GM19467 (cell line): Measurements from ENCODE around the gene TSPOAP1.
"Not testable (repeated sequence)": the region's sequence is repeated elsewhere in the genome, so short reads cannot be mapped to it uniquely, and the experiment has no call there.

ENCODE experiments used
- ATAC-seq: cut with Tn5 transposase; IDR thresholded peaks from one replicate; pipeline ENCODE4 v1.9.1; 2021; ENCODE audit warnings: mild to moderate bottlenecking, moderate library complexity; ENCODE audit not compliant: unreplicated experiment

The TSPOAP1 gene

DNA sequence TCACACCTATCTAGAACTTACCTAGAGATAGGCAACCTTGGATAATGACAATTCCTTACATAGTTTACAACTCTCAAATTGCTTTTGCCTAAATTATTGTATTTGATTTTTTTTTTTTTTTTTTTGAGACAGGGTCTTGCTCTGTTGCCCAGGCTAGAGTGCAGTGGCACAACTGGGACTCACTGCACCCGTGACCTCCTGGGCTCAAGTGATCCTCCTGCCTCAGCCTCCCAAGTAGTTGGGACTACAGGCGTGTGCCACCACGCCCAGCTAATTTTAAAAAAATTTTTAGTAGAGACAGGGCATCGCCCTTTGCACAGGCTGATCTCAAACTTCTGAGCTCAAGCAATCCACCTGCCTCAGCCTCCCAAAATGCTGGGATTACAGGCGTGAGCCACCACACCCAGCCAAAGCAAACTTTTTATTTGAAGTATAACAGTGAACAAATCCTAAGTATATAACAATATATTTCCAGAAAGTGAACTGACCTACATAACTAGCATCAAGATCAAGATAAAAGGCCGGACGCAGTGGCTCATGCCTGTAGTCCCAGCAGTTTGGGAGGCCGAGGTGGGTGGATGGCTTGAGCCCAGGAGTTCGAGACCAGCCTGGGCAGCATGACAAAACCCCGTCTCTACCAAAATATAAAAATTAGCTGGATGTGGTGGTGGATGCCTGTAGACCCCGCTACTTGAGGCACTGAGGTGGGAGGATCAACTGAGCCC lies 12.7 kb upstream of the TSPOAP1 start:
- not testable (repeated sequence) for ATAC-seq

DNA sequence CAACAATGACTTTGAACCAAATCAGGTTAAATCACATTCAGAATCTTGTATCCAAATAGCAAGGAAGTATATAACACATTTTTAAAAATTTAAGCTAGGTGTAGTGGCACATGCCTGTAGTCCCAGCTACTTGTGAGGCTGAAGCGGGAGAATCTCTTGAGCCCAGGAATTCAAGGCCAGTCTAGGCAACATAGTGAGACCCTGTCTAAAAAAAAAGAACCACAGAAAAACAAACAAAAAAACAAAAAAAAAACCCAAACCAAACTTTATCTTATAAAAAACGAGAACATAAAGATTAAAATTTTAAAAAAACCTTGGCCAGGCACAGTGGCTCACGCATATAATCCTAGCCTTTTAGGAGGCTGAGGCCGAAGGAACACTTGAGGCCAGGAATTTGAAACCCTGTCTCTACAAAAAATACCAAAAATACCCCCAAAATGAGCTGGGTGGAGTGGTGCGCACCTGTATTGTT lies 11.8 kb upstream of the TSPOAP1 start:
- no peak for ATAC-seq

DNA sequence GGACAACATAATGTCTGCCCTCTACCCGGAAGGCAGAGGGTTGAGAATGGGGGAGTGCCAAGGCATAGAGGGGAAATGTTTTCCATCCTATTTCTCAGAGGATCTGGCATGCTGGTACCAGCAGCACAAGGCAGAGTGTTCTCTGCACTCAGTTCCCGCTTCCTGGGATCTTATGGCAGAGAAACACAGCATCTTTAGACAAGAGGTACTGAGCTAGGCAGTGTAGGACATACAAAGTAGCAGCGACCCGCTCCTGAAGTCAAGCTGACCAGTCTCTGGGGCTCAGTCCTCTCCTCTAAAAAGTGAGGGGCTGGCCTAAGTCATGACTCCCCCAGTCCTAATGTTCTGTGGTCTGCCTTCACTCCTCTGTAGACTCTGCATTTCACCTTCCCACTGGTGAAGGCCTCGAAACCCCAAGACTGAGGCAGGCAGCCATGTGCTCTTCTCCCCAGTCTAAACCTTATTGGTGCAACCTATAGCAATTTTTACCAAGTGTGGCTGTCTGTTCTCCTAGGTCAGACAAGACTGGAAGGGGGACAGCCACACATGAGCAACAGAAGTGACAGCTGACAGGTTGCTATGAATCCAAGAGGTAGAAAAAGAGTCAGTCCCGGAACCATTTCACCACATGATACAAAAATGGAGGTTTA lies 11.3 kb upstream of the TSPOAP1 start:
- no peak for ATAC-seq

DNA sequence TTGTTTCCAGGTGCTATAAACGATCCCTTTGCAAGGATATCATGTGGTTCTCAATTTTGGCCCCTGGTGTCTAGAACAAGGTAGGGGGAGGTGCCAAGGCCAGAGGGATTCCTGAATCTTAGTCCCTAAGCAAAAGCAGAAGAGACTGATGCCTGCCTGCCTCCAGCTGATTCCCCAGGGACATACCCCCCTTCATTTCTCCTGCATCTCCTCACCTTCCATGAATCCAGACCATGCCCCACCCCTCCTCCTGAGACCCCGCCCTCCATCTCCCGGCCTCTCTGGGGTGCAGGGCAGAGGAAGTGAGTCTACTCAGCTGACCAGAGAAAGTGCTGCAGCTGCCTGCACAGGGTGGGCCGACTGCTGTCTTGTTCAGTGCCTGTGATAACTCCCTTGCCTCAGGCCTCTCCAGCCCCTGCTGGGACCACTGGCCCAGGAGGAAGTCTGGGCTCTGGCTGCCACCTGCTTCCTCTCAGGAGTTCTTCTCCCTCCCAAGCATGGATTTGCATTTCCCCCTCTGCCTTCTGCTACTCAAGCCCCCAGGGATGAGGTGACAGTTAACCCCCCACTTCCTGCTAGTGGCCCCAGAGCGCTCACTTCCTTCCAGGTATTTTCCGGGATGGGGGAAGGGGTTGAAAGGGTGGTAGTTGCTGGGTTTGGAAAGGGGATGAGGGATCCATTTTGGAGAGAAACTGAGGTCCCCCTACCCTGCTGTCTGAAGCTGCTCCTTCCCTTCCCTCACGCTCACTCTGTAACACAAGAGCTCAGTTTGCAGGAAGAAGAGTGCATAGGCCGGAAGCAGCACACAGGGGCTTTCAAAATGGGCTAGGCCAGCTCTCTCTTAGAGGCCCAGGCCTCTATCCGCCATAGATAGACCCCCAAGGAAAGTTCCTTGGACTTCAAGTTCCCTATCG lies 10.5 kb upstream of the TSPOAP1 start:
- ATAC-seq, result no peak

DNA sequence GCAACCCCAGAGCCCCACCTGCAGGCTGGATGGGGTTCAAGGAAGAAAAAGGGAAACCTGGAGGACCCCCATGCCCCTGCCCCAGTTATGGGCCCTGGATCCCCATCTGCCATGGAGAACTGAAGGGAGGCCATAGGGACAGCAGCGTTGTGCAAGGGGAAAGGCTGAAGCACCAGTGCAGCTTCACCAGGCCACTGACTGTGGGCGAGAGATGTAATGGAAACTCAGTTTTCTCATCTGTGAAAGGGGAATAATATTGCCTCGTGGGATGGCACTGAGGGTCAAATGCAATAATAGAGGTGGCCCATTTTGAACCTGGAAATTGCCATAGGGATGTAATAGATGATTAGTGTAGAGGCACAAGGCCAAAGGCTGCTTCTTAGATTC lies 9.9 kb upstream of the TSPOAP1 start:
- ATAC-seq, result peak; percentile 0

DNA sequence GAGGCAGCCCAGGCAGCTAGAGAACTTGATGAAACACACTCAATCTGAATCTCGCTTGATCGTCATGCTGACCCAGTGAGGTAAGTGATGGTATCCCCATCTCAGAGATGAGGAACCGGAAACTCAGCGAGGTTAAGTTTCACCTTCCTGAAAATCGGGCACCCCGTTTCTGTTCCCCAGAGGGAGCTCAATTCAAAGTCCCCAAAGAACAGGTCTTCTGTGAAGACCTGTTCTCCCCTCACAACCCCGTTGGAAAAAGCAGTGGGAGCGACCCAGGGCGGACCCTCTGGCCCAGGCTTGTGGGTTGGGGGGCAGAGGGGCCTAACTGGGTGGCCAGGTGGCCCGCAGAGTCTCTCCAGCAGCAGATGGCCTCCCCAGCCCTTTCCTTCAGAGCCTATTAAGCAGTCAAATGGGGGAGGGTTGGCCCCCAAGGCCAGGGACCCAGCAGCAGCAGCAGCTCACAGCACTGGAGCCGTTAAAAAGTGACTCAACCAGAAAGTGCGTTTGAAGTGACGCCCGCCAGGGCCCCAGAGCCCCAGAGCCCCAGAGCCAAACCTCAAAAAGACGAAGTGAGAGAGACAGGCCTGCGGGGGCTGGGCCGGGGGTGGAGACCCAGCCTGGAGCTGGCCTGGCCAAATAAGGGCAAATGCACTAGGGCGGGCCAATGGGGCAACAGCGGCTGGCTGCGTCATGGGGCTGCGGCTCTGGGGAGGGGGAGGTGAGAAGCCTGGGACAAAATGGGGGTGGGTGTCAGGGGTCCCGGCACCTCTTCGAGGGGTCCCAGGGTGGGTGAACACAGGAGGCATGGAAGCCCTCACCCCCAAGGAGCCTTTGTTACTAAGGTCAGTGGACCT lies 9.2 kb upstream of the TSPOAP1 start:
- ATAC-seq, result peak; percentile 60

DNA sequence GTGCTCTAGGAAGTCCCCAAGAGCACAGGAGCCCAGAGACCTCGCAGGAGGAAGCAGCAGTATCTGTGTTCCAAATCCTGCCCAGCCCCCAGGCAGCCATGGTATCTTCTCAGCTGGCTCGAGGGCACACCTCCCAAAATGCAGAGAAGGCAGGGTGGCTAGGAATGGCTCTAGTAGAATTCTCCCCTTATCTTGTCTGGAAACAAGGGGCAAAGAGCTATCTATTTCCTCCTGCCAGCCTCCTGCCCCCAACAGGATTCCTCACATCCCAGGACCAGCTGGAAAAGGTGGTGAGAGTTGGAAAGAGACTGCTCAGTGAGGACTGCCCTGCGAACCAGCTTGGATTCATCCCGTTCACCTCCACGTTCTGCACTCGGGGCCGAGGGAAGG lies 8.6 kb upstream of the TSPOAP1 start:
- ATAC-seq, result no peak

DNA sequence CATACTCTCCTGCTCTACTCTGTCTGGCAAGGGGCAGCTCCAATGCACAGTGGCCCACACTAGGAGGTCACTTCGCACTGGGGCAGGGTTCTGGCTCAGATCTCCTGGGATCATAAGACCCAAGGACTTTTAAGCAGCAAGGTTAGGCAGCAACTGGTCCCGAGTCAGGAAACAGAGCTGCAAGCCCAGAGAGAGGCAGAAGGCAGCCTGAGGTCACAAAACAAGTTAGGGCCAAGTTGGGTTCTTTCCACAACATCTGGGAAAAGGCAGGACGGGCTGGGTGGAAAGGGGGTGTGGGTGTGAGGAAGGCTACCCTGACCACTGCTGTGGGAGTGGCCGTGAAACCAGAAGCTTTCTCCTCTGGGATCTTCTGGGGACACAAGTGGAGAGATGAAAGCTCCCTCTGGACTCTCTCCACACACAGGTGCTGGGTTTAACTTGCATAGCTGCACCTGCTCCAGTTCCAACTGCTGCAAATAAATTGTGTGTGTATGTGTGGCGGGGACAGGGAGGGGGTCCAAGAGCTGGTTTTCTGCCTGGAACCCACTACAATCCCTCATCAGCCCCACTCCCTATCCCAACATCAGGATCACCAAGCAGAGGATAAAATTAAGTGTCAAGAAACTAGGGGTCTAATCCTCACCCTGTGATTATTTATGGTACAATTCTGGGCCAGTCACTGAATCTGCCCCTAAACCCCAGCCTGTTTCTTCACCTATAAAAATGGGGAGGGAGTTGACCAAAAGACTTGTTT lies 8.0 kb upstream of the TSPOAP1 start:
- ATAC-seq, result no peak

DNA sequence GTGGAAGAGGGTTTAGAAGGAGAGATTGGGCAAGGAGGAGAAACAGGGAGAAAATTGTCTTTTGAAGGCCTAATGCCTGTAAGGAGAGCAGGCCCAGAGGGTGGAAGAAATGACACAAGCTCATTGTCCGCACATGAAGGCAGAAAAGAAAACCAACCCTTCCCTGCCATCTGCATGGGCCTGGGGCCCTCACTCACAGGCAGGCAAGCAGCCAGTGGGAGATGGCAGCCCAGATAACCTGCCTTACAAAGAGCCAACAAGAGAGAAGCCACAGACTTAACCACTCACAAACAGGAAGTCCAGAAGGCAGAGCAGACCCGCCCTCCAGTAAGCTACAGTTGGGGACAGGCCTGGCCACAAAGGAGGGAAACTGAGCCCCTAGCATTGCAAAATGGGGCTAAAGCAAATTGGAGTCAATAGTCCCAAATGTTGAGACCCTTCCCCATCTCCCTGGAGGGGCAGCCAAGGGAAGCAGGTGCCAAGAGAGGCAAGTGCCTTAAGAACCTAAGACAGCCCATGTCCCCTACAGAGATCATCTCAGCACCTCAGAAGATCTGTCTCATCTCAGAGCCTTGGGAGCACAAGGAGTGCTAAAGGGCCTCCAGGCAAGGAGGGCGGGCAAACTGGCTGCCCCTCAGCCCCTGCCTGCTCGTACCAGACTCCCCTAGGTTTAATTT lies 7.3 kb upstream of the TSPOAP1 start:
- ATAC-seq, result no peak

DNA sequence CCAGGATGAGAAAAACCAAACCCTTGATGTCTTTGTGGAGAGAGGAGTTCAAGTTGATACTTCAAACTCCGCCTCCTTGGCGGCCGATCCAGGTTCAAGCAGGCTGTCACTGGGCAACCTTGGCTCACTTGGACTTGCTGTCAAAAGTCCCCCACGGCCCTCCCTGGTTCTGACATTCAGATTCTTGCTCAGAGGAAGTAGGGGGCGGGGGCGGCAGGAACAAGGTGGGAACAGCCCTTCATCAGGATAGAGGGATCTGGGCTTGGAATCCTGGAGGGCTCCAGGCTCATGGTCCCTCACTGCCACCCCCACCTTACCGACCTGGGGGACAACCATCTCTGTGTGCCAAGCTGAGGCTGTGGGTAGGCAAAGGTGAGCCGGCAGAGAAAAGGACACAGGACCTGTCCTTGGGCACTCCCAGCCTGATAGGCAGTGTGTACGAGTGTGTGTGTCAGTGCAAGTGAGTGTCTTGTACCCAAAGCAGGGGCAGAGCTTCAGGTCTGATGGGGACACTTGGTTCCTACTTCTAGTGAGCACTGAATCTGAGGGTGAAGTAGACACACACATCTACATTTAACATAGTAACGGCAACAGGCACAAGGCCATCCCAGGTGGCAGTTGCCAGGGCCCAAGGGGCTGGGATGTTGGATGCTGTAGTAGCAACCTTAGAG lies 6.6 kb upstream of the TSPOAP1 start:
- no peak for ATAC-seq

DNA sequence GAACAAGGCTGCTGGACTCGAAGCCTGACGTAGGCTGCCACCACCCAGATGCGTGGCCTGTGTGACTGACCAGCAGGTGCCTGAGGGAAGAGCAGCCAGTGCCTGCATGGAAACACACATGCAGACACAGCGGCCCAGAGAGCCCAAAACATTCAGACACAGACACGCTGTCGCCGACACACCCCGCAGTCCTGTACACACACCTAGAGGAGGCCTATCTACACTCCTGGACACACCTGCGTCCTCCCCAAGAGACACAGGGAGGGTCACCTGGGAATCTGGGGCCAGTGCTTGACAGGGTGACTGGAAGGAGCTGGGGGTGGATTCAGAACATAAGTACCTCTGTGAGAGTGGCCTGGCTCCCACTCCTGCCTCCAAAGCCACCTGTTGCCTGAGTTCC lies 6.1 kb upstream of the TSPOAP1 start:
- no peak for ATAC-seq

DNA sequence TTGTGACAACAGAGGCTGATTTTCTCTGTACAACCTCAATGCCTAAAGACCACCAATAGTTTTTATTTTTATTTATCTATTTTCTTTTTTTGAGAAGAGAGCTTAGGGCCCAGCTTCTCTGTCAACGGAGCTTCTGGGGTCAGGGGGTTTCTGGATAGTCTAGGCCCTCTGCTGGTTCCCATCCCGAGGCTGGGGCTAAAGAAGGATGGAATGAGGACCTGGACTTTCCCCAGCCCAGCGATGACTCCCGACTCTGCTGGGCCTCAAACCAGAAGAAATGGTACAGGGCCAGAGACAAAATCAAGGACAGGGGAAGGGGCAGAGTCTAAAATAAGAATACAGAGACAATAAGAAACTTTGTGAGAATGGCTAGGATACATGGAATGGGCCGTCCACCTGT lies 5.7 kb upstream of the TSPOAP1 start:
- no peak for ATAC-seq

DNA sequence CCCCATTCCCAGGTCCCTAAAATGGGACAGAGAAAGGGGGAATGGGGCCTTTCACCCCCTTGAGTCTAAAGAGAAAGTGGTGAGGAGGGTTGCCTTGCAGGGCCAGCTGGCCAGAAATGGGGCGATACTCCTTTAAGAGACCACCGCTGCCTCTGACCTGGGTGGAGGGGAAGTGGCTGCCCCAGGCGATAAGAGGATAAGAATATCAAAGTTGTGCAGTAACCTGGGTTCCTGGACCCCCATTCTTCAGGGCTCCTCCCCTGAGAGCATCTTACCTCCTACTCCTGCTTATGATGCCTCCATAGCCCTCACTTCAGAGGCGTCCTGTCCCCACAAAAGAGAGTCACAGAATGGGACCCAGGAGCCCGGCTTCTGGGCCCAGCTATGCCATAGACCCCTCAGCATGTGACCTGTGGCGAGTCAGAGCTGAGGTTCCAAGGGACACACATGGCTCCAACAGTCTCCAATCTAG lies 5.2 kb upstream of the TSPOAP1 start:
- no peak for ATAC-seq

DNA sequence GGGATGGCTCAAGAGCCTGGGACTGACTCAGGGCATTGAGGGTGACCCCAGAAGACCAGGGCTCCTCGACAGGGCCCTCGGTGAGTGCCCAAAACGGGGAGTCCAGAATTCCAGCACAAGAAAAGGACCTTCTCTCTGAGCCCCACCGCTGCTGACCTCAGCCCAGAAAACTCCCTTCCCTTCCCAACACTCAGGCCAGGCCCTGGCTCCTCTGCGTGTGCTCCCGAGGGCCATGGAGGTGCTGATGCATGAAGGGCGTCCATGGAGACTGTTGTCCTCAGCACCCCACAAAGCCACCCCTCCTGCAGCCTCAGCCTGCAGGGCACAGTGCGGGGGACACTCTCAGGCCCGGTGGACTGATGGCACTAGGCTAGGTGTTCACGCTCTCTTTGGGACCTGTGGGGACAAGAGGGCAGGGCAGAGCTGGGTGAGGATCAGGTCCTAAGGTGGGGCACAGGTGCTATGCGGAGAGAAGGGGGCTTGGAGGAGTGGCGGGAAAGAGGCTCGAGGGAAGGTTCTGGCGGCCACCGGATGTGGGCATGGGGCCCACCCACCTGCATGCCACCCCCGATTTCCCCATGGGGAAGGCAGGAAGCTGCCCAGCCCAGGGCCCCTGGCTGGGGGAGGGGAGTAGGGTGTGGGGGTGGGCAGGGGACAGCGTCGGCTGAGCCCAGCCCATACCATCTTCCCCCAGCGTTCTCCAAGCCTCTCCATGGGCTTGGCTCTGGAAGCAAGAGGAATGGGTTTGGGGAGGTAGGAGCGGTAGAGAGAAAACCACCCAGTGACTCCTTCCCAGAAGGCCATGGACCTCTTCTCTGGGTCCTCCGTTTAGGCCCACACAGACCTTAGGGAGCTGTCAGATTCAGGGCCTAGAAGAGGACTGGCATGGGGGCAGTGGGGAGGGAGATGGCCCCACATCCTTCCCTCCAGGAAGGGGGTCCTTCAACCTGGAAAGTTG lies 4.5 kb upstream of the TSPOAP1 start:
- no peak for ATAC-seq

DNA sequence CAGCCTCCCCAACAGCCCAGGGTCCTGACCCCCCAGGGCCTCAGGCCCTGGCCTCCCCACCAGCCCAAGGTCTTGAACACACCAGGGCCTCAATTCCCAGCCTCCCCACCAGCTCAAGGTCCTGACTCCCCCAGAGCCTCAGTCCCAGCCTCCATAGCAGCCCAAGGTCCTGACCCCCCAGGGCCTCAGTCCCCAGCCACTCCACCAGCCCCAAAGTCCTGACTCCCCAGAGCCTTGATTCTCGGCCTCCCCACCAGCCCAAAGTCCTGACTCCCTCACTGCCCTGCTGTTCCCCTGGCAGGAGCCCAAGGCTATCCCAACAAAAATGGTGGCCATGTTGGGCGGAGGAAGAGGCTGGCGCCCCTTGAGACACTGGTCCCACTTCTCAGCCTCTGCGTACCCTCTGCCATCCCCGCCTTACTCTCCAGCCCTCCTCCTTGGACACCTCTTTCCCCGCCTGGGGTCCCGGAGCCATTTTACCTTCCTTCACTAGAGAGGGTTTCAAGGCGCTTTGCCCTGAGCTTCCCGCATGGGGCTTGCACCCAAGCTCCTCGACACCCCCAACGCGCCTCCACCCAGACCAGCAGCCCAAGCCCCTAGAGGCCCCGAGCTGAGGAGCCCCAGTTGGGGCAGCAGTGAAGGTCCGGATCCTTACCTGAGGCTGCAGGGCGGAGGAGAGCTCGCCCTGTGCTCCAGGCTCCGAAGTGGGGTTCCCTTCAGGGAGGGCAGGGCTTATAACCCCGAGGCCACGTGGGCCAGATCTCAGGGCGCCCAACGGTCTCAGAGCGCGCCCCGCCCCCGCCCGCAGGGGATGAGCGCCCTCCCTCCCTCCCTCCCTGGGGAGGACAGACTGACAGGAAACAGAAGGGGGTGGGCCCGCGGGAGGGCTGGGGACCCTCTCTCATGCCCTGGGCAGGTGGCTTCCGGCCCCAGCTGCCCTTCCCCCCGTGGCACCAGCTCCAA lies 3.5 kb upstream of the TSPOAP1 start:
- no peak for ATAC-seq

DNA sequence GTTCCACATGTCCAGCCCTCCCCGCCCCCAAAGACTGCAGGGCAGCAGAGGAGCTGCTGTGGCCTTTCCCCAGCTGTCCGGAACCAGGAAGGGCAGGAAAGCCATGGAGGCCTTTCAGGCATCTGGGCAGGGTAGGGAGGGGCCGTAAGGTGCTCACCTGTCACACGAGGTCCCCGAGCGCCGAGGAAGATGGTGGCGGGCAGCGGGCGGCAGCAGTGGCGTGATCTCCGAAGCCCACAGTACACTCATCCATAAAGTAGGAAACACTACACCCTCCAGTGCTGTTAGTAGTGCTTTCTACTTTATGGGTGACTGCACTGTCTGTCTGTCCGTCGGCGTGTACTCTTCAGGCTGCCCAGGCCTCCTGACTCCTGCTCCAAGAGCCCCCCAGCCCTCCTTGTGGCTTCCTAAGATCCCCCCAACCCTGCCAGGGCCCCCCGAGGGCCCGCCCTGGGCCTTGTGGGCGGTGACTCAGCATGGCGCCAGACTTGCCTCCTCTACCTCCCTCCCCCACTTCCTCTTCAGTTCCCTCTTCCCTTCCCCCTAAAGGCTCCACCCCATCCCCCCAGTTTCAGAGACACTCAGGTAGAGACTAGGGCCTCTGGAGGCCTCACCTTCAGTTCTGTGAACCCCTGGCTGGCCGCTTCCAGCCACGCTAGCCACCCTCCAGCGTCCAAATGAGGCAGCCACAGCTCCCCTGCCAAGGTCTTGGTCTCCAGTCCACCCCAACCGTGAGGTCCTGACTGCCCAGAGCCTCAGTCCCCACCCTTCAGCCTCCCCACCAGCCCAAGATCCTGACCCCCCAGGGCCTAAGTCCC lies 2.6 kb upstream of the TSPOAP1 start:
- no peak for ATAC-seq
